Loucy (cell line): ENCODE measurements around the gene ULK1.

Source experiments
- H2AFZ ChIP-seq: fragments of 200-600 bp; sonication (generic); 2 replicates; pipeline ENCODE4 v1.6.0; 2016; ENCODE audit warnings: antibody characterized with exemption, mild to moderate bottlenecking, low read length, moderate library complexity
- H3F3A ChIP-seq: fragments of 200-600 bp; 2 replicates; pipeline ENCODE4 v1.6.0; 2016; ENCODE audit warnings: antibody characterized with exemption, low read depth, mild to moderate bottlenecking
- H3K27me3 ChIP-seq: fragments of 200-600 bp; sonication (generic); 2 replicates; pipeline ENCODE4 v1.6.1; 2014; ENCODE audit warnings: low read length, mild to moderate bottlenecking; ENCODE audit not compliant: insufficient read depth, poor library complexity, severe bottlenecking
- H3K36me3 ChIP-seq: fragments of 200-600 bp; sonication (generic); 2 replicates; pipeline ENCODE4 v1.6.1; 2016; ENCODE audit warnings: low read length; ENCODE audit not compliant: insufficient read depth
- H3K4me1 ChIP-seq: fragments of 200-600 bp; sonication (generic); 2 replicates; pipeline ENCODE4 v1.5.1; 2014; ENCODE audit warnings: low read length, mild to moderate bottlenecking; ENCODE audit not compliant: insufficient read depth, poor library complexity, severe bottlenecking
- H3K4me2 ChIP-seq: fragments of 200-600 bp; sonication (generic); 2 replicates; pipeline ENCODE4 v1.6.0; 2014; ENCODE audit warnings: antibody characterized with exemption, low read length, low read depth, mild to moderate bottlenecking; ENCODE audit not compliant: poor library complexity, severe bottlenecking
- H3K4me3 ChIP-seq: fragments of 200-600 bp; sonication (generic); 2 replicates; pipeline ENCODE4 v1.5.1; 2014; ENCODE audit warnings: low read length, mild to moderate bottlenecking, mixed read lengths; ENCODE audit not compliant: poor library complexity, severe bottlenecking
- H3K79me2 ChIP-seq: fragments of 200-600 bp; sonication (generic); 2 replicates; pipeline ENCODE4 v1.6.1; 2014; ENCODE audit warnings: low read length; ENCODE audit not compliant: insufficient read depth
- H3K9ac ChIP-seq: fragments of 200-600 bp; sonication (generic); 2 replicates; pipeline ENCODE4 v1.6.0; 2014; ENCODE audit warnings: mild to moderate bottlenecking, low read depth, low read length, moderate library complexity; ENCODE audit not compliant: poor library complexity, severe bottlenecking
- H3K9me2 ChIP-seq: fragments of 200-600 bp; sonication (generic); replicated peaks from 2 replicates; pipeline ENCODE4 v1.6.1; 2016; ENCODE audit warnings: low read depth, low read length, mixed read lengths
- H3K9me3 ChIP-seq: fragments of 200-600 bp; sonication (generic); 2 replicates; pipeline ENCODE4 v1.6.1; 2014; ENCODE audit warnings: mild to moderate bottlenecking, antibody characterized with exemption, low read length, low read depth; ENCODE audit not compliant: insufficient read depth
- H4K20me1 ChIP-seq: fragments of 200-600 bp; sonication (generic); 2 replicates; pipeline ENCODE4 v1.6.0; 2014; ENCODE audit warnings: antibody characterized with exemption, low read length, mild to moderate bottlenecking; ENCODE audit not compliant: insufficient read depth, poor library complexity, severe bottlenecking
- EZH2phosphoT487 ChIP-seq: fragments of 200-600 bp; IDR thresholded peaks from 2 replicates; pipeline ENCODE4 v1.6.1; 2018; ENCODE audit warnings: antibody characterized with exemption, mild to moderate bottlenecking, moderate library complexity, borderline replicate concordance
- TF ChIP-seq, protein P1 (sequence below): fragments of 200-600 bp; sonication (generic); conservative IDR thresholded peaks from 2 replicates; pipeline ENCODE4 v1.5.1; 2014; ENCODE audit warnings: mild to moderate bottlenecking, antibody characterized with exemption, low read length

Gene ULK1

DNA sequence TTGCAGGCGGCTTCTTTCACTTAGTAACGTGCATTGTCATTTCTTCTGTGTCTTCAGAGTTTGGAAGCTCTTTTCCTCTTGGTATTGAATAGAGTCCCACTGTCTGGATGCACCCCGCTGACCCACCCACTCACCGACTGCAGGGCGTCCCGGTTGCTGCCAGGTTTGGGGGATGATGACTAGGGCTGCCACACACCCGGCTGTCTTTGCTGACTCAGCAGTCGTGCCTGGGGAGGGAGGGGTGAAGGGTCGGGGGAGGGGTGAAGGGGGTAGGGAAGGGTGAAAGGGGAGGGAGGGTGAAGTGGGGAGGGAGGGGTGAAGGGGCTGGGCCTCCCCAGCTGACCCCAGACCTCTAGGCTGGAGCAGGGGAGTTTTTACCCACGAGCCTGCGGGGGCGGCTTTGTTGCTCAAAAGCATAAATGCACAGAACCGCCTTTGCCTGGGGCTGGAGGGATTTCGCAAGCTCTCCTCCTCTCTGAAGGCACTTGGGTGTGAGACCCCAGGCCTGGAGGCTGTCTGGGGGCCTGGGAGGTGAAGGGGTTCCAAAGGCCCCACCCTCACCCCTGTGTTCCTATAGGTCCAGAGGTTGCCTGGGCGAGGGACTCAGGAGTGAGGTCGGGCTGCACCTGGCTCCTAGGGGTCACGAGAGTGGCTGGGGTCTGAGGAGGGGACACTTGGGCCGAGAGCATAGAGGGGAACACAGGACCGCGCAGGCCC lies 31.3 kb upstream of the ULK1 start:
- TF ChIP-seq, protein P1, sequence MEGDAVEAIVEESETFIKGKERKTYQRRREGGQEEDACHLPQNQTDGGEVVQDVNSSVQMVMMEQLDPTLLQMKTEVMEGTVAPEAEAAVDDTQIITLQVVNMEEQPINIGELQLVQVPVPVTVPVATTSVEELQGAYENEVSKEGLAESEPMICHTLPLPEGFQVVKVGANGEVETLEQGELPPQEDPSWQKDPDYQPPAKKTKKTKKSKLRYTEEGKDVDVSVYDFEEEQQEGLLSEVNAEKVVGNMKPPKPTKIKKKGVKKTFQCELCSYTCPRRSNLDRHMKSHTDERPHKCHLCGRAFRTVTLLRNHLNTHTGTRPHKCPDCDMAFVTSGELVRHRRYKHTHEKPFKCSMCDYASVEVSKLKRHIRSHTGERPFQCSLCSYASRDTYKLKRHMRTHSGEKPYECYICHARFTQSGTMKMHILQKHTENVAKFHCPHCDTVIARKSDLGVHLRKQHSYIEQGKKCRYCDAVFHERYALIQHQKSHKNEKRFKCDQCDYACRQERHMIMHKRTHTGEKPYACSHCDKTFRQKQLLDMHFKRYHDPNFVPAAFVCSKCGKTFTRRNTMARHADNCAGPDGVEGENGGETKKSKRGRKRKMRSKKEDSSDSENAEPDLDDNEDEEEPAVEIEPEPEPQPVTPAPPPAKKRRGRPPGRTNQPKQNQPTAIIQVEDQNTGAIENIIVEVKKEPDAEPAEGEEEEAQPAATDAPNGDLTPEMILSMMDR, result no peak
- no peak for TF ChIP-seq EZH2phosphoT487
- H3K9me3 ChIP-seq, result no peaks in the 10 kb centered on the region
- no peak overlapping the region for H3K9ac ChIP-seq
- H3K27me3 ChIP-seq, result no peaks in the 10 kb centered on the region
- H2AFZ ChIP-seq, result no peak overlapping the region
- no peak overlapping the region for H3K4me2 ChIP-seq
- no peaks in the 10 kb centered on the region for H3K9me2 ChIP-seq
- H3K79me2 ChIP-seq, result no peaks in the 10 kb centered on the region
- no peak overlapping the region for H3K4me3 ChIP-seq
- H3K36me3 ChIP-seq, result no peaks in the 10 kb centered on the region
- H3K4me1 ChIP-seq, result no peaks in the 10 kb centered on the region
- no peaks in the 10 kb centered on the region for H4K20me1 ChIP-seq
- no peaks in the 10 kb centered on the region for H3F3A ChIP-seq

DNA sequence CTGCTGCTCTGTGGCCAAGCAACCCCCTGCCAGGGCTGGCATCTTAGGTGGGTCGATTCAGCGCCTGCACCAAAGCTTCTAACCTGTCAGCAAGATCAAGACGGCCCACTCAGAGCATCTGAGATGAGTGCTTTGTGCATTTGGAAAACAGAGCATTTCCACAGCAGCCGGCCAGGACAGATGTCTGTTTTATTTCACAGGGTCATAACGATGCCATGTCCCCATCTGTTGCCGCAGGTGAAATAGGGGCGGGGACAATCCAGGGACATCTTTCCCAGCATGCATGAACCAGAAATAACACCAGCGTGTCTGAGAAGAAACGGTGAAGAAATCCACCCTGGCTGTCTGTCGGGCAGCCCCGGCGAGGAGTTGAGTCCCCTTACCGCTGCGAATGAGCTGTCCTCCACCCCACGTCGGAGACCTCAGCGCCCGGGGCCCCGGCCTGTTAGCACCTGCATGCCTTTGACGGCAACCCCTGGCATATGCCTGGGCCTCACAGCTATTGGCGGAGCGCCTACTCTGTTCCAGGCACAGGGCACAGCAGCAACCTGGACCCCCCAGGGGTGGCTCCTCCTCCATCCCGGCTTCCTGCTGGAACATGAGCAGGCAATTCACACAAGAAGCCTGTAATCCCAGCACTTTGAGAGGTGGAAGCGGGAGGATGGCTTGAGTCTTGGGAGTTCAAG lies 30.6 kb upstream of the ULK1 start:
- Histone ChIP-seq H3K36me3 (no peaks in the 10 kb centered on the region), H4K20me1 (no peaks in the 10 kb centered on the region), H3K9me2 (no peaks in the 10 kb centered on the region), H3K9me3 (no peaks in the 10 kb centered on the region), H3K4me2 (no peak overlapping the region), H3K9ac (no peak overlapping the region), H3K4me3 (no peak overlapping the region), H3K79me2 (no peaks in the 10 kb centered on the region), H2AFZ (no peak overlapping the region), H3F3A (no peaks in the 10 kb centered on the region), H3K27me3 (no peaks in the 10 kb centered on the region), H3K4me1 (no peaks in the 10 kb centered on the region)
- TF ChIP-seq EZH2phosphoT487, result no peak
- TF ChIP-seq, protein P1, result no peak

DNA sequence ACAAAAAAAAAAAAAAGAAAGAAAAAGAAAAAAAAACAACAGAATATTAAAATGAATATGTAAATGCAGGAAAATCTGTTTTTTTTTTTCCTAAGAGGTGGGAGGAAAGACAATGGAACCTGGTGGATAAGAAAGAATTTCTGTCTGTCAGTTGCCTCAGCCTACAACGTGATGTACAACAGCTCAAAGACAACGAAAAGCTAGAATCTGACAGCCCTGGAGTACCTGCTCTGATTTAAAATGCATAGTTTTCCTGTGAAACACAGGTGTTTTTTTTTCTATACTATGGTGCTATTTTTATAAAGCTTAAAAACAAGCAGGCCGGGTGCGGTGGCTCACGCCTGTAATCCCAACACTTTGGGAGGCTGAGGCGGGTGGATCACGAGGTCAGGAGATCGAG lies 30.0 kb upstream of the ULK1 start:
- no peaks in the 10 kb centered on the region for H4K20me1 ChIP-seq
- H3K9me2 ChIP-seq, result no peaks in the 10 kb centered on the region
- H3K27me3 ChIP-seq, result no peaks in the 10 kb centered on the region
- H3K79me2 ChIP-seq, result no peaks in the 10 kb centered on the region
- H3K9ac ChIP-seq, result no peak overlapping the region
- H3K36me3 ChIP-seq, result no peaks in the 10 kb centered on the region
- no peaks in the 10 kb centered on the region for H3K9me3 ChIP-seq
- TF ChIP-seq, protein P1, result no peak
- TF ChIP-seq EZH2phosphoT487, result no peak
- no peaks in the 10 kb centered on the region for H3K4me1 ChIP-seq
- no peak overlapping the region for H2AFZ ChIP-seq
- H3F3A ChIP-seq, result no peaks in the 10 kb centered on the region
- no peak overlapping the region for H3K4me2 ChIP-seq
- no peak overlapping the region for H3K4me3 ChIP-seq
